H9 (cell line): Measurements from ENCODE around the gene CPHXL2. TPM values are rescaled to one million over a fixed set of nuclear protein-coding genes. Genes with fewer than 3 reads are reported as not detected.
A peak's percentile ranks its signal among the peaks of the same experiment; 100 is the strongest.

Experiments
- DNase-seq: peaks from one replicate; pipeline ENCODE4 v3.0.0-alpha.2; 2017
- H2AFZ ChIP-seq: one replicate; pipeline ENCODE4 v1.6.1; 2013; ENCODE audit warnings: mild to moderate bottlenecking, low read length, control low read depth, moderate library complexity
- H2AK5ac ChIP-seq: 2 replicates; pipeline ENCODE4 v1.6.1; 2013; ENCODE audit warnings: low read length, control low read depth, mixed read lengths; ENCODE audit not compliant: insufficient read length
- H2BK120ac ChIP-seq: one replicate; pipeline ENCODE4 v1.6.1; 2013; ENCODE audit warnings: low read depth, mild to moderate bottlenecking, low read length, control low read depth, inconsistent platforms; ENCODE audit not compliant: poor library complexity, severe bottlenecking
- H2BK12ac ChIP-seq: 2 replicates; pipeline ENCODE4 v1.6.1; 2013; ENCODE audit warnings: low read length, control low read depth, mixed read lengths, low read depth; ENCODE audit not compliant: insufficient read length
- H2BK15ac ChIP-seq: 2 replicates; pipeline ENCODE4 v1.6.1; 2013; ENCODE audit warnings: low read depth, low read length, control low read depth
- H2BK20ac ChIP-seq: one replicate; pipeline ENCODE4 v1.6.1; 2013; ENCODE audit warnings: low read depth, mild to moderate bottlenecking, low read length, control low read depth, inconsistent platforms; ENCODE audit not compliant: poor library complexity, severe bottlenecking
- H2BK5ac ChIP-seq: 2 replicates; pipeline ENCODE4 v1.6.1; 2013; ENCODE audit warnings: low read length, control low read depth, mixed read lengths; ENCODE audit not compliant: insufficient read length
- H3K14ac ChIP-seq: 2 replicates; pipeline ENCODE4 v1.6.1; 2013; ENCODE audit warnings: low read length, control low read depth; ENCODE audit not compliant: insufficient read depth
- H3K18ac ChIP-seq: 2 replicates; pipeline ENCODE4 v1.6.1; 2013; ENCODE audit warnings: low read depth, mild to moderate bottlenecking, mixed read lengths, low read length, control low read depth; ENCODE audit not compliant: insufficient read length
- H3K23ac ChIP-seq: 2 replicates; pipeline ENCODE4 v1.6.1; 2013; ENCODE audit warnings: low read length, control low read depth, mixed read lengths, low read depth; ENCODE audit not compliant: insufficient read length
- H3K23me2 ChIP-seq: 2 replicates; pipeline ENCODE4 v1.6.1; 2013; ENCODE audit warnings: low read depth, mild to moderate bottlenecking, mixed read lengths, low read length, control low read depth; ENCODE audit not compliant: insufficient read length, poor library complexity, severe bottlenecking
- H3K27ac ChIP-seq: 2 replicates; pipeline ENCODE4 v1.5.1; 2013; ENCODE audit warnings: low read length, control low read depth, mixed read lengths, low read depth; ENCODE audit not compliant: insufficient read length
- H3K27me3 ChIP-seq: 2 replicates; pipeline ENCODE4 v1.6.1; 2013; ENCODE audit warnings: low read length, control low read depth, inconsistent platforms; ENCODE audit not compliant: insufficient read depth
- H3K4ac ChIP-seq: 2 replicates; pipeline ENCODE4 v1.6.1; 2013; ENCODE audit warnings: low read depth, mild to moderate bottlenecking, control low read depth, inconsistent platforms, low read length, moderate library complexity
- H3K4me1 ChIP-seq: 2 replicates; pipeline ENCODE4 v1.6.1; 2013; ENCODE audit warnings: low read length, control low read depth, inconsistent platforms; ENCODE audit not compliant: insufficient read depth
- H3K4me2 ChIP-seq: 2 replicates; pipeline ENCODE4 v1.6.1; 2013; ENCODE audit warnings: low read length, control low read depth, mixed read lengths; ENCODE audit not compliant: insufficient read length, insufficient read depth
- H3K56ac ChIP-seq: 2 replicates; pipeline ENCODE4 v1.6.1; 2013; ENCODE audit warnings: low read depth, mild to moderate bottlenecking, mixed read lengths, low read length, control low read depth; ENCODE audit not compliant: insufficient read length
- H3K79me1 ChIP-seq: 2 replicates; pipeline ENCODE4 v1.6.1; 2013; ENCODE audit warnings: low read depth, mild to moderate bottlenecking, moderate library complexity, low read length, control low read depth, inconsistent platforms; ENCODE audit not compliant: insufficient read depth, poor library complexity, severe bottlenecking
- H3K79me2 ChIP-seq: 2 replicates; pipeline ENCODE4 v1.6.1; 2013; ENCODE audit warnings: low read length, control low read depth, inconsistent platforms; ENCODE audit not compliant: insufficient read depth
- H3K9ac ChIP-seq: 2 replicates; pipeline ENCODE4 v1.6.1; 2013; ENCODE audit warnings: low read length, control low read depth, mixed read lengths; ENCODE audit not compliant: insufficient read length; ENCODE audit errors: extremely low read depth
- H3K9me3 ChIP-seq: one replicate; pipeline ENCODE4 v1.6.1; 2013; ENCODE audit warnings: low read depth, low read length, inconsistent platforms; ENCODE audit not compliant: control insufficient read depth
- H3T11ph ChIP-seq: one replicate; pipeline ENCODE4 v1.6.1; 2013; ENCODE audit warnings: mild to moderate bottlenecking, low read length, control low read depth, inconsistent platforms
- H4K20me1 ChIP-seq: one replicate; pipeline ENCODE4 v1.6.1; 2013; ENCODE audit not compliant: control insufficient read depth, insufficient read length, insufficient read depth
- H4K5ac ChIP-seq: 2 replicates; pipeline ENCODE4 v1.6.1; 2013; ENCODE audit warnings: low read depth, mild to moderate bottlenecking, mixed read lengths, low read length, control low read depth; ENCODE audit not compliant: insufficient read length
- H4K8ac ChIP-seq: replicated peaks from 2 replicates; pipeline ENCODE4 v1.6.1; 2013; ENCODE audit warnings: low read length, control low read depth, mixed read lengths, low read depth; ENCODE audit not compliant: insufficient read length
- H4K91ac ChIP-seq: 2 replicates; pipeline ENCODE4 v1.6.1; 2013; ENCODE audit warnings: low read depth, mild to moderate bottlenecking, moderate library complexity, mixed read lengths, low read length, control low read depth; ENCODE audit not compliant: insufficient read length
- H3K27ac Mint-ChIP-seq, 3 experiments: 2 replicates in 2 of 3; 3 replicates in 1 of 3; pipeline ENCODE4 v1.8.0; 2020 to 2021; ENCODE audit warnings: mixed read lengths in 3 of 3, mild to moderate bottlenecking in 1 of 3, moderate library complexity in 1 of 3
- H3K27me3 Mint-ChIP-seq: 2 replicates; pipeline ENCODE4 v1.8.0; 2021; ENCODE audit warnings: low read depth, mild to moderate bottlenecking, moderate library complexity, mixed read lengths
- H3K36me3 Mint-ChIP-seq, 3 experiments: 2 replicates in 2 of 3; 3 replicates in 1 of 3; pipeline ENCODE4 v1.8.0; 2020 to 2021; ENCODE audit warnings: low read depth in 3 of 3, mixed read lengths in 3 of 3; ENCODE audit not compliant: insufficient read depth in 1 of 3
- H3K4me1 Mint-ChIP-seq, 2 experiments: 2 replicates each; pipeline ENCODE4 v1.8.0; 2020; ENCODE audit warnings: mixed read lengths in 2 of 2
- H3K4me3 Mint-ChIP-seq, 2 experiments: 2 replicates in 1 of 2; 3 replicates in 1 of 2; pipeline ENCODE4 v1.8.0; 2020 to 2021; ENCODE audit warnings: mild to moderate bottlenecking in 2 of 2, mixed read lengths in 2 of 2, moderate library complexity in 1 of 2
- H3K9me3 Mint-ChIP-seq, 2 experiments: 2 replicates in 1 of 2; 3 replicates in 1 of 2; pipeline ENCODE4 v1.8.0; 2020; ENCODE audit warnings: mild to moderate bottlenecking in 2 of 2, mixed read lengths in 2 of 2, moderate library complexity in 1 of 2
- CTCF ChIP-seq: fragments of 200-600 bp; sonication (generic); conservative IDR thresholded peaks from 3 replicates; pipeline ENCODE4 v1.8.0; 2021; ENCODE audit warnings: antibody characterized with exemption, mild to moderate bottlenecking
- WGBS: extraction: QIAGEN DNeasy Blood & Tissue Kit; methylation state at CpG from one replicate; pipeline ENCODE4 v1.1.7; 2013; ENCODE audit warnings: missing lambda C conversion rate, low lambda C conversion rate, mixed read lengths; ENCODE audit not compliant: insufficient read length; ENCODE audit errors: extremely low coverage; 5-methylcytosine and 5-hydroxymethylcytosine counted together
- total RNA-seq: library from RNA; stranded (reverse); gene quantifications from 2 replicates; pipeline ENCODE4 v1.2.1, GENCODE V29; 2021

CPHXL2 gene
- total RNA-seq, 1 experiment from 2014 or later, result not detected

- no peak overlapping the region for H3K27ac ChIP-seq
- H2BK12ac ChIP-seq, result no peak overlapping the region
- no peak overlapping the region for H2BK5ac ChIP-seq
- H3K4ac ChIP-seq, result no peak overlapping the region
- H2BK120ac ChIP-seq, result no peak overlapping the region
- H2AK5ac ChIP-seq, result no peak overlapping the region
- no peaks in the 10 kb centered on the region for H3K79me1 ChIP-seq
- H3K4me1 ChIP-seq, result no peaks in the 10 kb centered on the region
- H3K27me3 Mint-ChIP-seq, result peaks cover 1% of the 10 kb centered on the region; the same call in 1 of the 2 replicates
- no peak overlapping the region for H3K27ac Mint-ChIP-seq
- H3K79me2 ChIP-seq, result no peaks in the 10 kb centered on the region
- TF ChIP-seq CTCF, result peak; percentile 69
- no peaks in the 10 kb centered on the region for H3K9me3 Mint-ChIP-seq
- H2BK20ac ChIP-seq, result no peak overlapping the region
- no peaks in the 10 kb centered on the region for H3K9me3 ChIP-seq
- peaks cover 15 to 17% of the 10 kb centered on the region in 2 experiments for H3K4me1 Mint-ChIP-seq
- H3K4me2 ChIP-seq, result no peak overlapping the region
- no CpG with 5 or more reads among the region's 2 CpGs for WGBS
- no peak overlapping the region for H2BK15ac ChIP-seq
- no peak overlapping the region for H4K91ac ChIP-seq
- H3K36me3 Mint-ChIP-seq, result peaks cover 19 to 46% (median 39%) of the 10 kb centered on the region in 3 experiments; a peak in 6 of 7 replicates
- H3K23ac ChIP-seq, result no peak overlapping the region
- no peak overlapping the region for H3K9ac ChIP-seq
- no peak overlapping the region for H4K5ac ChIP-seq
- H4K8ac ChIP-seq, result no peak overlapping the region
- peak overlapping the region; percentile 19 to 97; a peak in 4 of 5 replicates for H3K4me3 Mint-ChIP-seq
- H3K27me3 ChIP-seq, result no peaks in the 10 kb centered on the region
- H3K18ac ChIP-seq, result no peak overlapping the region
- H4K20me1 ChIP-seq, result no peaks in the 10 kb centered on the region
- H3K56ac ChIP-seq, result no peak overlapping the region
- H3K23me2 ChIP-seq, result peaks cover 11% of the 10 kb centered on the region
- no peak overlapping the region for H3T11ph ChIP-seq
- no peak for DNase-seq
- H3K14ac ChIP-seq, result no peak overlapping the region
- no peak overlapping the region for H2AFZ ChIP-seq
Measured at GRCh38 chr16:75621170-75621477, 55.7 kb downstream of the CPHXL2 start.
